K562 (cell line): ENCODE results near the gene PRAME.

ENCODE experiments used
- CEBPB ChIP-seq: fragments of 450-650 bp; IDR thresholded peaks from 2 replicates; pipeline ENCODE4 v1.6.1; 2016; ENCODE audit warnings: missing genetic modification characterization, missing compliant biosample characterization
- FOXJ3 ChIP-seq: sonication (generic); formaldehyde crosslinking; IDR thresholded peaks from 2 replicates; pipeline ENCODE4 v1.4.0; 2020; ENCODE audit warnings: mild to moderate bottlenecking, missing genetic modification reagents
- FOXK1 ChIP-seq: sonication (generic); formaldehyde crosslinking; IDR thresholded peaks from 2 replicates; pipeline ENCODE4 v1.8.0; 2022; ENCODE audit warnings: missing genetic modification reagents, mild to moderate bottlenecking, borderline replicate concordance
- NR3C1 ChIP-seq: sonication (generic); formaldehyde crosslinking; IDR thresholded peaks from 2 replicates; pipeline ENCODE4 v1.8.1; 2022; ENCODE audit warnings: missing genetic modification reagents
- POLR2AphosphoS5 ChIP-seq: IDR thresholded peaks from 2 replicates; pipeline ENCODE4 v1.6.1; 2011; ENCODE audit warnings: mild to moderate bottlenecking, low read depth, low read length, moderate library complexity; ENCODE audit not compliant: control insufficient read depth, insufficient read depth
- RFX1 ChIP-seq: fragments of 450-650 bp; IDR thresholded peaks from 2 replicates; pipeline ENCODE4 v1.6.1; 2016; ENCODE audit warnings: mild to moderate bottlenecking, moderate library complexity
- RNF2 ChIP-seq: sonication (generic); IDR thresholded peaks from 2 replicates; pipeline ENCODE4 v1.6.1; 2016
- YY1 ChIP-seq, 3 experiments: IDR thresholded peaks; 2 replicates each; pipeline ENCODE4 v1.6.1; 2011; ENCODE audit warnings: low read length in 2 of 3, mild to moderate bottlenecking in 2 of 3, moderate library complexity in 2 of 3, borderline replicate concordance in 1 of 3, control low read depth in 1 of 3, low read depth in 1 of 3; ENCODE audit not compliant: insufficient read depth in 3 of 3, insufficient replicate concordance in 2 of 3, control insufficient read depth in 1 of 3, insufficient read length in 1 of 3; ENCODE audit errors: extremely low read depth in 1 of 3
- ZBTB2 ChIP-seq: fragments of 450-650 bp; IDR thresholded peaks from 2 replicates; pipeline ENCODE4 v1.6.1; 2016; ENCODE audit warnings: antibody characterized with exemption
- ZFP1 ChIP-seq: fragments of 450-650 bp; formaldehyde crosslinking; IDR thresholded peaks from 2 replicates; pipeline ENCODE4 v1.4.0; 2020; ENCODE audit warnings: mild to moderate bottlenecking, mixed read lengths
- ZNF274 ChIP-seq: IDR thresholded peaks from 2 replicates; pipeline ENCODE4 v1.6.1; 2011; ENCODE audit warnings: low read depth, mild to moderate bottlenecking, low read length, moderate library complexity, borderline replicate concordance

GRCh38 chr22:22576244-22576988 lies 17.4 kb upstream of the PRAME start:
- TF ChIP-seq FOXJ3 (CRISPR knock-in tag), result no peak
- TF ChIP-seq YY1 (IDR thresholded peaks at IDR 0.05; ENCODE audit: borderline replicate concordance in 1 of 3, control insufficient read depth in 1 of 3, extremely low read depth in 1 of 3, insufficient read depth in 3 of 3, insufficient read length in 1 of 3, insufficient replicate concordance in 2 of 3, low read depth in 1 of 3, low read length in 2 of 3), result no peak
- no peak for TF ChIP-seq ZNF274
- no peak for TF ChIP-seq CEBPB
- no peak for TF ChIP-seq RNF2
- TF ChIP-seq FOXK1 (CRISPR knock-in tag), result peak; percentile 81; the same call in 1 of the 2 replicates
- TF ChIP-seq POLR2AphosphoS5, result no peak
- no peak for TF ChIP-seq NR3C1 (CRISPR knock-in tag)
- no peak for TF ChIP-seq RFX1
- TF ChIP-seq ZBTB2, result no peak
- no peak for TF ChIP-seq ZFP1
